NCI-H226 (cell line): ENCODE data around the gene C1GALT1C1.
A peak's percentile ranks its signal among the peaks of the same experiment; 100 is the strongest.
"Not testable (repeated sequence)": the region's sequence is repeated elsewhere in the genome, so short reads cannot be mapped to it uniquely, and the experiment has no call there.

Experiments used
- DNase-seq: peaks from one replicate; pipeline ENCODE4 v3.0.0-alpha.2; 2015

Gene C1GALT1C1

GRCh38 chrX:120629667-120630537, at the start of gene C1GALT1C1:
Gene C1GALT1C1, minus strand, starts transcription at chrX:120630054. Its CDS starts 2,888 bp downstream, at chrX:120627166.
- DNase-seq: peak; percentile 85

GRCh38 chrX:120677004-120677652, 47.3 kb upstream of the C1GALT1C1 start:
- no peak for DNase-seq

GRCh38 chrX:120672841-120673530, 43.1 kb upstream of the C1GALT1C1 start:
- no peak for DNase-seq

- DNase-seq: peak; percentile 66
Measured at GRCh38 chrX:120672389-120672788, 42.5 kb upstream of the C1GALT1C1 start.

- peak; percentile 35 for DNase-seq
Measured at GRCh38 chrX:120671963-120672362, 42.1 kb upstream of the C1GALT1C1 start.

- no peak for DNase-seq
Measured at GRCh38 chrX:120668357-120668756, 38.5 kb upstream of the C1GALT1C1 start.

GRCh38 chrX:120664535-120664934, 34.7 kb upstream of the C1GALT1C1 start:
- not testable (repeated sequence) for DNase-seq

GRCh38 chrX:120664081-120664480, 34.2 kb upstream of the C1GALT1C1 start:
- no peak for DNase-seq

GRCh38 chrX:120662662-120663061, 32.8 kb upstream of the C1GALT1C1 start:
- no peak for DNase-seq

GRCh38 chrX:120660637-120661036, 30.8 kb upstream of the C1GALT1C1 start:
- DNase-seq: no peak

GRCh38 chrX:120653000-120653399, 23.1 kb upstream of the C1GALT1C1 start:
- DNase-seq: no peak

GRCh38 chrX:120652256-120652655, 22.4 kb upstream of the C1GALT1C1 start:
- DNase-seq: not testable (repeated sequence)

- no peak for DNase-seq
Measured at GRCh38 chrX:120647127-120647526, 17.3 kb upstream of the C1GALT1C1 start.

GRCh38 chrX:120642871-120643270, 13.0 kb upstream of the C1GALT1C1 start:
- DNase-seq: no peak

GRCh38 chrX:120638619-120639018, 8.8 kb upstream of the C1GALT1C1 start:
- no peak for DNase-seq

GRCh38 chrX:120625371-120625770, 4.5 kb downstream of the C1GALT1C1 start:
- DNase-seq: no peak

- no peak for DNase-seq
Measured at GRCh38 chrX:120617996-120618630, 11.7 kb downstream of the C1GALT1C1 start.

- no peak for DNase-seq
Measured at GRCh38 chrX:120614816-120615215, 15.0 kb downstream of the C1GALT1C1 start.

GRCh38 chrX:120612086-120612485, 17.8 kb downstream of the C1GALT1C1 start:
- DNase-seq: no peak

- DNase-seq: peak; percentile 6
Measured at GRCh38 chrX:120604361-120604782, 25.5 kb downstream of the C1GALT1C1 start.

GRCh38 chrX:120603707-120604360, 26.0 kb downstream of the C1GALT1C1 start, which contains the start of gene MCTS1:
Gene MCTS1, plus strand, starts transcription at chrX:120604101. Its CDS starts 136 bp downstream, at chrX:120604237.
- peak; percentile 94 for DNase-seq

- no peak for DNase-seq
Measured at GRCh38 chrX:120585702-120586101, 44.2 kb downstream of the C1GALT1C1 start.
